GM12891 (cell line): ENCODE results near the gene EYA4.

Experiments used
- POLR2A ChIP-seq: IDR thresholded peaks from 2 replicates; pipeline ENCODE4 v1.6.1; 2011; ENCODE audit warnings: low read depth, low read length, control low read depth
- POLR2AphosphoS5 ChIP-seq: IDR thresholded peaks from 2 replicates; pipeline ENCODE4 v1.6.1; 2011; ENCODE audit warnings: low read depth, low read length, control low read depth
- SPI1 ChIP-seq: IDR thresholded peaks from 2 replicates; pipeline ENCODE4 v1.6.1; 2011; ENCODE audit warnings: low read depth, low read length, control low read depth
- TAF1 ChIP-seq: IDR thresholded peaks from 2 replicates; pipeline ENCODE4 v1.6.1; 2011; ENCODE audit warnings: low read depth, low read length, control low read depth

DNA sequence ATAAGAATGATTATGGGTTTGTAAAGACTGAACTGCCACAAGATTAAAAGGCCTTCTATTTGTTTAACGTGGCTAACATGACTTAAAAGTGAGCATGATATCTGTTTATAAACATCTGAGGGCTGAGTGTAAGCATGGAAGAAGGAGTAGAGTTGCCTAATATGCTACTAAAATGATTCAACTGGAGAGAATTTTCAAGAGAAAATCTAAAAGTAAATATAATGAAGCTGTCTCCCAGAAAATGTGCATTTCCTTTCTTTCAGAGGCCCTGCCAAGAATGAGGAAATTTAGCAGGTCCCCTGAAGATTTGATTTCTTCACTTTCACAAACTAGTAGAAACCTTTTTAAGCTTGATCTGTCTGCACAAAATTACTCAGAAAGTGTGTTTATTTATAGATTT, 4.2 kb upstream of the EYA4 start:
- TF ChIP-seq POLR2A (no peak), TAF1 (no peak), SPI1 (no peak), POLR2AphosphoS5 (no peak)
